Activated CD8-positive, alpha-beta T cell treated with anti-CD3 and anti-CD28 coated beads for 36 hours (primary cell): Measurements from ENCODE around the gene SPPL2B. TPM values are rescaled to one million over a fixed set of nuclear protein-coding genes. Genes with fewer than 3 reads are reported as not detected.
A peak's percentile ranks its signal among the peaks of the same experiment; 100 is the strongest.

Source experiments
- ATAC-seq: fragments of 200-7000 bp; cut with Tn5 transposase; one replicate; pipeline ENCODE4 v1.10.0; 2021; ENCODE audit warnings: mild to moderate bottlenecking, moderate library complexity
- CTCF ChIA-PET: fragments of 350-600 bp; sonication (Branson Sonifier 250); formaldehyde crosslinking; loops from one replicate; lab custom pipeline; 2021; ENCODE audit warnings: antibody characterized with exemption; lab: Charles Lee
- POLR2A ChIA-PET: fragments of 350-600 bp; sonication (Branson Sonifier 250); formaldehyde crosslinking; loops from one replicate; lab custom pipeline; 2021; ENCODE audit warnings: antibody characterized with exemption; lab: Charles Lee
- DNase-seq: peaks from one replicate; pipeline ENCODE4 v3.0.0-alpha.2; 2020
- H3K27ac Mint-ChIP-seq: one replicate; pipeline ENCODE4 v1.8.0; 2021; ENCODE audit warnings: mild to moderate bottlenecking, mixed read lengths
- H3K27me3 Mint-ChIP-seq: one replicate; pipeline ENCODE4 v1.8.0; 2021; ENCODE audit warnings: mixed read lengths
- H3K36me3 Mint-ChIP-seq: one replicate; pipeline ENCODE4 v1.8.0; 2021; ENCODE audit warnings: low read depth, mixed read lengths
- H3K4me1 Mint-ChIP-seq: one replicate; pipeline ENCODE4 v1.8.0; 2021; ENCODE audit warnings: low read depth, mixed read lengths
- H3K4me3 Mint-ChIP-seq: one replicate; pipeline ENCODE4 v1.8.0; 2021; ENCODE audit warnings: mild to moderate bottlenecking, moderate library complexity, mixed read lengths
- H3K9me3 Mint-ChIP-seq: one replicate; pipeline ENCODE4 v1.8.0; 2021; ENCODE audit warnings: mixed read lengths
- CTCF ChIP-seq: fragments of 200-600 bp; IDR thresholded peaks from one replicate; pipeline ENCODE4 v1.8.0; 2022; ENCODE audit warnings: antibody characterized with exemption, mild to moderate bottlenecking
- intact Hi-C: fragments of 100-400 bp; cut with micrococcal nuclease; formaldehyde crosslinking; loops from one replicate; pipeline ENCODE4 v1.10.0; 2022
- total RNA-seq, 2 experiments: library from RNA; stranded (reverse); gene quantifications; one replicate each; pipeline ENCODE4 v1.2.3, GENCODE V29; 2021

Gene SPPL2B
- total RNA-seq, 2 experiments from 2014 or later, result 52.8 to 54.3 TPM

GRCh38 chr19:2302319-2303210, 25.9 kb upstream of the SPPL2B start:
- intact Hi-C loops, result no loop called here

GRCh38 chr19:2303211-2303798, 25.2 kb upstream of the SPPL2B start:
- ATAC-seq, result peak; percentile 8
- no peak for DNase-seq
- H3K27me3 Mint-ChIP-seq, result peaks cover 32% of the 10 kb centered on the region
- H3K27ac Mint-ChIP-seq, result no peak overlapping the region
- no peaks in the 10 kb centered on the region for H3K36me3 Mint-ChIP-seq
- no peak overlapping the region for H3K4me3 Mint-ChIP-seq
- POLR2A ChIA-PET, result interaction anchor here (1.4 kb wide), 1 partner anchor 19 kb away, joined by 7 read pairs; no protein-coding TSS in a partner anchor
- intact Hi-C loops, result no loop called here
- CTCF ChIA-PET, result interaction anchor here (1.1 kb wide), 1 partner anchor 84 kb away, joined by 3 read pairs; no protein-coding TSS in a partner anchor
- peaks cover 7% of the 10 kb centered on the region for H3K4me1 Mint-ChIP-seq
- H3K9me3 Mint-ChIP-seq, result no peaks in the 10 kb centered on the region
- TF ChIP-seq CTCF, result no peak

More at GRCh38 chr19:2302319-2303210, 25.9 kb upstream of the SPPL2B start:
- H3K4me1 Mint-ChIP-seq, result peaks cover 7% of the 10 kb centered on the region
- TF ChIP-seq CTCF, result no peak
- H3K27ac Mint-ChIP-seq, result no peak overlapping the region
- DNase-seq (no peak), ATAC-seq (peak; percentile 25)
- no peaks in the 10 kb centered on the region for H3K9me3 Mint-ChIP-seq
- H3K36me3 Mint-ChIP-seq, result no peaks in the 10 kb centered on the region
- no peak overlapping the region for H3K4me3 Mint-ChIP-seq
- CTCF ChIA-PET, result interaction anchor here (1.1 kb wide), 1 partner anchor 85 kb away, joined by 3 read pairs; no protein-coding TSS in a partner anchor
- peaks cover 31% of the 10 kb centered on the region for H3K27me3 Mint-ChIP-seq
- POLR2A ChIA-PET, result interaction anchor here (0.6 to 1.4 kb wide), 4 partner anchors 20 to 496 kb away, joined by 3 to 7 read pairs (median 3); no protein-coding TSS in a partner anchor

DNA sequence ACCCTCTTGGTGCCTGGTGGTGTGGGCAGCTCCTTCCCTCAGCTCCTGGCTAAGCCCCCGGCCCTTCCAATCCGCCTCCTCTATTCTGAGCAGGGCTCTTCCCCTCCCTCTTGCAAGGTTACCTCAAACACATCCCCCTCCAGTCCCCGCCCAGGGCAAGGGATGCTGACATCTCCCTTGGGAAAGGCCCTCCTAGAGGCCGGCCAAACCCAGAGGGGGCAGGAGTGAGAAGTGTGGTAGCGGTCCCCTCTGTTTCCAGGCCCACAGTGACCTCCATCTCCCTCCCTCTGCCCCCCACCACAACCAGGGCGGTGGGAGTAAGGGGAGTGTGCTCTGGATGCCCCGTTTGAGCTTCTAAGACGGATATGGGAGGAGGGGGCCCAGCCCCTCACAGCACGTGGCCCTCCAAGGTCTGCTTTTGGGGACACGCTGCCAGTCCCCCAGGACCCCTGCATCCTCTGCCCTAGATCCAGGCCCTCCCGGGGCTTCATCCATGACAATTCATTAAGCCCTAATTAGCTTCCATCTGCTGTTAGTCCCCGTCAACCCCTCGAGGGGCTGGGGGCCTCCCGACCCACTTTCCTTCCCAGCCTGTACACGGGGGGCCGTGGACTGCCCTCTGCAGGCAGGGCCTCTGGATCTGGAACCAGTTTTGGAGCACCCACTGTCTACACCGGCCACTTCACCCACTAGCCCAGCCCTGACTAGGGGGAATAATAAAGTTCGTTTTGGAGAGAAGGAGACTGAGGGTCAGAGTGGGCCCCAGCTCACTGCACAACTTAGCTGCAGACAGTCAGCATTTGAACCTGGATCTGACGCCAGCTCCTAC, 22.8 kb upstream of the SPPL2B start:
- CTCF ChIA-PET, result no interaction called here
- no peaks in the 10 kb centered on the region for H3K36me3 Mint-ChIP-seq
- POLR2A ChIA-PET, result interaction anchor here (1.0 kb wide), 2 partner anchors 22 to 28 kb away, joined by 4 to 8 read pairs; no protein-coding TSS in a partner anchor
- peaks cover 9% of the 10 kb centered on the region for H3K4me1 Mint-ChIP-seq
- no peak for DNase-seq
- no peak overlapping the region for H3K27ac Mint-ChIP-seq
- peaks cover 51% of the 10 kb centered on the region for H3K27me3 Mint-ChIP-seq
- intact Hi-C loops, result no loop called here
- ATAC-seq, result no peak
- H3K9me3 Mint-ChIP-seq, result no peaks in the 10 kb centered on the region
- no peak for TF ChIP-seq CTCF
- H3K4me3 Mint-ChIP-seq, result no peak overlapping the region

DNA sequence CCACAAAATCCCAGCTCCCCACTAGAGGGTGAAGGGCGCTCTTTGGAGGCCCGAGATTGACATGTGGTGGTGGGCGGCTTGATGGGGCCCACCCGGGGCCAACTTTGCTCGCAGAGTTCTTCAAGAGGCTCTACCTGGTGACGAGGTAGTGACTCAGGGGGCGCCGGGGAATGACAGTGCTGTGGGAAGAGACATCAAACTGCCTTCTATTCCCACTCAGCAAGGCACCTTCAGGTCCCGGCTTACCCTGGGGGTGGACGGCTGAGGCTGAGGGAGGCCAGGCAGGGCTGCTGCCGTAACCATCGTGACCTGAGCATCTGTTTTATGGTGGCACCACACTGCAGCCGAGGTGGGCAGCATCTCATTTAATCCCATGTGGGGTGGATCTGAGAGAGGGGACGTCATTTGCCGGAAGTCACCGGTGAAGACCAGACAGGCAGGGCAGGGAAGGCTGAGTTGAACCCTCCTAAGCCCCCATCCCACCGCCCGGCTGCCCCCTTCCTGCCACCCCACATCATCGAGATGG, 22.1 kb upstream of the SPPL2B start:
- Mint-ChIP-seq H3K9me3 (no peaks in the 10 kb centered on the region), H3K4me1 (peaks cover 9% of the 10 kb centered on the region), H3K4me3 (no peak overlapping the region), H3K27ac (no peak overlapping the region), H3K36me3 (no peaks in the 10 kb centered on the region), H3K27me3 (peaks cover 51% of the 10 kb centered on the region)
- ATAC-seq, result no peak
- DNase-seq, result no peak
- intact Hi-C loops, result no loop called here
- ChIA-PET CTCF (interaction anchor here (1.0 kb wide), 1 partner anchor 44 kb away, joined by 3 read pairs; no protein-coding TSS in a partner anchor), POLR2A (interaction anchor here (1.0 kb wide), 1 partner anchor 21 kb away, joined by 4 read pairs; no protein-coding TSS in a partner anchor)
- TF ChIP-seq CTCF, result no peak
